ENCODE measurements around the gene CGN. TPM values are rescaled to one million over a fixed set of nuclear protein-coding genes. Genes with fewer than 3 reads are reported as not detected.

The CGN gene
- total RNA-seq, 4 donors from 2014 or later: 0.34 to 0.78 TPM; not detected in 2

DNA sequence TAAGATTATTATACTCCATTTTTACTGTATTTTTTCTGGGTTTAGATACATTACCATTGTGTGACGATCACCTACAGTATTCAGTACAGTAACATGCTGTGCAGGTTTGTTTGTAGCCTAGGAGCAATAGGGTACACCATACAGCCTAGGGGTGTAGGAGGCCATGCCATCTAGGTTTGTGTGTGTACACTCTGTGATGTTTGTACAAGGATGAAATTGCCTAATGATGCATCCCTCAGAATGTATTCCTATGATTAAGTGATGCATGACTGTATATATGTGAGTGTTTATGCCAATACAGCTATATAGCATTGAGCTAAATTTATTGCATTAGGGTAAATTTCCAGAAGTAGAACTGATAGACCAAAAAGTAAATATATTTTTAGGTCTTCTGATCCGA lies 52.2 kb downstream of the CGN start:
- Histone ChIP-seq H3K36me3 (no peaks in the 10 kb centered on the region), H3K4me1 (no peaks in the 10 kb centered on the region), H3K9me3 (no peaks in the 10 kb centered on the region), H3K27ac (no peak overlapping the region), H3K27me3 (no peaks in the 10 kb centered on the region), H3K4me3 (no peak overlapping the region)
- ATAC-seq (no peak), DNase-seq (no peak)
- in situ Hi-C loops (cut with MboI; ENCODE audit: low sequenced_read_pairs in 4 of 4): no loop called here
- no peak for TF ChIP-seq POLR2A (IDR thresholded peaks at IDR 0.05)
- TF ChIP-seq, protein P1, sequence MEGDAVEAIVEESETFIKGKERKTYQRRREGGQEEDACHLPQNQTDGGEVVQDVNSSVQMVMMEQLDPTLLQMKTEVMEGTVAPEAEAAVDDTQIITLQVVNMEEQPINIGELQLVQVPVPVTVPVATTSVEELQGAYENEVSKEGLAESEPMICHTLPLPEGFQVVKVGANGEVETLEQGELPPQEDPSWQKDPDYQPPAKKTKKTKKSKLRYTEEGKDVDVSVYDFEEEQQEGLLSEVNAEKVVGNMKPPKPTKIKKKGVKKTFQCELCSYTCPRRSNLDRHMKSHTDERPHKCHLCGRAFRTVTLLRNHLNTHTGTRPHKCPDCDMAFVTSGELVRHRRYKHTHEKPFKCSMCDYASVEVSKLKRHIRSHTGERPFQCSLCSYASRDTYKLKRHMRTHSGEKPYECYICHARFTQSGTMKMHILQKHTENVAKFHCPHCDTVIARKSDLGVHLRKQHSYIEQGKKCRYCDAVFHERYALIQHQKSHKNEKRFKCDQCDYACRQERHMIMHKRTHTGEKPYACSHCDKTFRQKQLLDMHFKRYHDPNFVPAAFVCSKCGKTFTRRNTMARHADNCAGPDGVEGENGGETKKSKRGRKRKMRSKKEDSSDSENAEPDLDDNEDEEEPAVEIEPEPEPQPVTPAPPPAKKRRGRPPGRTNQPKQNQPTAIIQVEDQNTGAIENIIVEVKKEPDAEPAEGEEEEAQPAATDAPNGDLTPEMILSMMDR (IDR thresholded peaks at IDR 0.05 in 4 of 5, conservative IDR thresholded peaks at IDR 0.05 in 1 of 5): no peak
- intact Hi-C loops (cut with DNase I; ENCODE audit: low total_unique reads): no loop called here

DNA sequence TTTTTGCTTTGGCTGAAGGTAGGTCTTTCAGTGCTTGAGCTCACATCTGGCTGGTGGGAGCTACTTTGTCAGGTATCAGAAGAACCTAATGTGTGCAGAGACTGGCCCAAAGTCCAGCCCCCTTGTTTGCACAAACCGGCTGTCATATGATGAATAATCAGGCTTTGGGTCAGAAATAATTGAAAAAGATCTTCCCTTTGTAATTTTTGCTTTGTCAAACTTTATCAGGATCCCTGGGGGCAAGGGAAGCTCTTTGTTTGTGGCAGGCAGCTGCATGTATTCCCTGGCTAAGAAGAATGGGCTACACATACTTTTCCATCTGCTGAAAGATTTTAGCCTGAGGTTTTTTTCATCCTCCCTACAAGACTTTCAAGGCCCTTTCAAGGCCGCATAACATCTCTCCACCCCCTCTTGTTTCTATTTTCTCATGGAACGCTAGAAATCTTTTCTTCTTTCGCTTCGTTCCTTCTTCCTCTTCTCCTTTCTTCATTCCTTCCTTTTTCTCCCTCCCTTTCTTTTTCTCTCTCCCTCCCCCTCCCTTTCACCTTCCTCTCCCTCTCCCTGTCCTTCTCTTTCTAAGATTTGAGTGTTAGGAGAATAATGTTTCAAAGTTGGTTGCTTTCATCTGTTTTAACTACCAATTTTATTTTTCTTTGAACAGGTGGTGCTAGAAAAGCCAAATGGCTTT lies 54.5 kb downstream of the CGN start:
- Histone ChIP-seq H3K27me3 (no peaks in the 10 kb centered on the region), H3K9me3 (no peaks in the 10 kb centered on the region), H3K4me1 (no peaks in the 10 kb centered on the region), H3K4me3 (no peak overlapping the region), H3K27ac (no peak overlapping the region), H3K36me3 (no peaks in the 10 kb centered on the region)
- DNase-seq (no peak), ATAC-seq (no peak)
- in situ Hi-C loops (cut with MboI; ENCODE audit: low sequenced_read_pairs in 4 of 4) (no loop called here), intact Hi-C loops (cut with DNase I; ENCODE audit: low total_unique reads) (no loop called here)
- no peak for TF ChIP-seq POLR2A (IDR thresholded peaks at IDR 0.05)
- TF ChIP-seq, protein P1 (IDR thresholded peaks at IDR 0.05 in 4 of 5, conservative IDR thresholded peaks at IDR 0.05 in 1 of 5): no peak

DNA sequence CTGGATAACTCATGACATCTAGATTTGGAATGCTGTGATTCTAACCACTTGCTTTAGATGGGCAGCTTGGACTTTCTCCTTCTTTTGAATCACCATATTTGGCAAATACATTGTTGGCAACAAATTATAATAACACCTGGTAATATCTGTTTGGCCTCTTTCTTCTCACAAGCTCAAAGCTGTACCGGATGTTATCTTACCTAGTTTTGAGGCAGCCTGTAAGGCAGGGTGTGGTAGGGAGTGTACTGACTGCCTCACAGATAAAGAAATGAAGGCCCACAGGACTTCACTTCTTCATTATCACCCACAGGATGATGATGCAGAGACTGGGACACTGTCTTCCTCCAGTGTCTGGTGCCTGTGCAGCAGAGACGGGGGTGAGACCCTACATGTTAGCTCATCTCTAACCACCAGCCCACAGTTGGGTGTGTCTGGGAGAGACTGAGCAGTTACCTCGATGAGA lies 57.5 kb downstream of the CGN start:
- H3K36me3 ChIP-seq: no peaks in the 10 kb centered on the region
- H3K9me3 ChIP-seq: no peaks in the 10 kb centered on the region
- no peak for TF ChIP-seq POLR2A (IDR thresholded peaks at IDR 0.05)
- TF ChIP-seq, protein P1 (IDR thresholded peaks at IDR 0.05 in 4 of 5, conservative IDR thresholded peaks at IDR 0.05 in 1 of 5): no peak
- intact Hi-C loops (cut with DNase I; ENCODE audit: low total_unique reads): no loop called here
- H3K27ac ChIP-seq: no peak overlapping the region
- DNase-seq: no peak
- no peak overlapping the region for H3K4me3 ChIP-seq
- H3K4me1 ChIP-seq: no peaks in the 10 kb centered on the region
- no peak for ATAC-seq
- H3K27me3 ChIP-seq: no peaks in the 10 kb centered on the region
- in situ Hi-C loops (cut with MboI; ENCODE audit: low sequenced_read_pairs in 4 of 4): no loop called here

DNA sequence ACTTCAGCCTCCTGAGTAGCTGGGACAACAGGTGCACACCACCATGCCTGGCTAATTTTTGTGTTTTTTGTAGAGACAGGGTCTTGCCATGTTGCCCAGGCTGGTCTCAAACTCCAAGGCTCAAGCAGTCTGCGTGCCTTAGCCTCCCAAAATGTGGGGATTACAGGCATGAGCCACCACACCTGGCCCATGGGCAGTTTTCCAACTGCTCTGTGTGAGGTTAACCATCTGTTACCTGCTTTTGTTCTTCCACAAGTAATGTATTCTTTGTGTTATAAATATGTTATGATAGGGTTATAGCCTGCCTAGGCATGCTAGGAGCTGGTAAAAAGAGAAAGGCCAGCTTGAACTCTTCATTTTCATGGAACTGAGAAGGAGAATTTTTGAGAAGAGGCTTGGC lies 59.6 kb downstream of the CGN start:
- H3K27me3 ChIP-seq: no peaks in the 10 kb centered on the region
- intact Hi-C loops (cut with DNase I; ENCODE audit: low total_unique reads): no loop called here
- H3K27ac ChIP-seq: no peak overlapping the region
- in situ Hi-C loops (cut with MboI; ENCODE audit: low sequenced_read_pairs in 4 of 4): no loop called here
- no peak for DNase-seq
- no peaks in the 10 kb centered on the region for H3K36me3 ChIP-seq
- TF ChIP-seq POLR2A (IDR thresholded peaks at IDR 0.05): no peak
- TF ChIP-seq, protein P1 (IDR thresholded peaks at IDR 0.05 in 4 of 5, conservative IDR thresholded peaks at IDR 0.05 in 1 of 5): no peak
- no peak for ATAC-seq
- H3K4me3 ChIP-seq: no peak overlapping the region
- H3K9me3 ChIP-seq: no peaks in the 10 kb centered on the region
- no peaks in the 10 kb centered on the region for H3K4me1 ChIP-seq
